K562 (cell line): ENCODE data around the gene LAX1. TPM values are rescaled to one million over a fixed set of nuclear protein-coding genes. Genes with fewer than 3 reads are reported as not detected.

ENCODE experiments used
- ARID3A ChIP-seq: IDR thresholded peaks from 2 replicates; pipeline ENCODE4 v1.6.1; 2012; ENCODE audit warnings: low read depth, low read length, improper control_type of control experiment, borderline replicate concordance
- GABPB2 ChIP-seq: fragments of 250-450 bp; sonication (Bioruptor Pico); conservative IDR thresholded peaks from 2 replicates; pipeline ENCODE4 v1.5.1; 2021; ENCODE audit warnings: mild to moderate bottlenecking
- KAT8 ChIP-seq: fragments of 450-650 bp; IDR thresholded peaks from 2 replicates; pipeline ENCODE4 v1.6.1; 2016; ENCODE audit warnings: low read depth, mild to moderate bottlenecking
- MXD1 ChIP-seq: fragments of 250-450 bp; sonication (Bioruptor Pico); IDR thresholded peaks from 2 replicates; pipeline ENCODE4 v1.8.0; 2021; ENCODE audit warnings: borderline replicate concordance, mild to moderate bottlenecking, moderate library complexity; ENCODE audit not compliant: poor library complexity, severe bottlenecking
- MYC ChIP-seq, 2 experiments: fragments of 250-450 bp in 1 of 2; sonication (Bioruptor Pico) in 1 of 2; IDR thresholded peaks; 2 replicates each; pipeline versions ENCODE4 v1.5.1 to v1.6.1; 2012 to 2021; ENCODE audit warnings: low read depth in 2 of 2, borderline replicate concordance in 1 of 2, improper control_type of control experiment in 1 of 2, low read length in 1 of 2, mild to moderate bottlenecking in 1 of 2, moderate library complexity in 1 of 2
- NR1H2 ChIP-seq: sonication (generic); formaldehyde crosslinking; IDR thresholded peaks from 2 replicates; pipeline ENCODE4 v1.4.0; 2020; ENCODE audit warnings: mild to moderate bottlenecking, missing genetic modification reagents
- PHF8 ChIP-seq: fragments of 200-600 bp; sonication (generic); IDR thresholded peaks from 2 replicates; pipeline ENCODE4 v1.6.1; 2012; ENCODE audit warnings: mixed run types, mild to moderate bottlenecking, inconsistent platforms, low read length, moderate library complexity, borderline replicate concordance
- SMARCC2 ChIP-seq: fragments of 450-650 bp; IDR thresholded peaks from 2 replicates; pipeline ENCODE4 v1.6.1; 2017; ENCODE audit warnings: antibody characterized with exemption, moderate library complexity, mild to moderate bottlenecking, low read depth
- SOX6 ChIP-seq: fragments of 450-650 bp; IDR thresholded peaks from 2 replicates; pipeline ENCODE4 v1.6.1; 2014; ENCODE audit warnings: mild to moderate bottlenecking
- TBP ChIP-seq: optimal IDR thresholded peaks from 2 replicates; pipeline ENCODE3; 2011; ENCODE audit warnings: low read depth, low read length, improper control_type of control experiment
- TCF3 ChIP-seq: sonication (generic); formaldehyde crosslinking; IDR thresholded peaks from 2 replicates; pipeline ENCODE4 v1.4.0; 2020; ENCODE audit warnings: mild to moderate bottlenecking, missing genetic modification reagents
- TRIM24 ChIP-seq, 2 experiments: fragments of 450-650 bp; IDR thresholded peaks; 2 replicates each; pipeline ENCODE4 v1.6.1; 2016
- ZBTB40 ChIP-seq, 2 experiments: fragments of 450-650 bp in 1 of 2; sonication (generic) in 1 of 2; formaldehyde crosslinking in 1 of 2; IDR thresholded peaks; 2 replicates each; pipeline versions ENCODE4 v1.7.1 to v1.9.0; 2016 to 2022; ENCODE audit warnings: inconsistent platforms in 1 of 2, mild to moderate bottlenecking in 1 of 2, missing genetic modification reagents in 1 of 2
- polyA plus RNA-seq, 8 experiments: library from polyadenylated mRNA; depleted of rRNA in 4 of 8; stranded (reverse) in 5 of 8; unstranded in 3 of 8; fragments of >200 nt; fragmentation: Nextera tagmentation in 2 of 8; fragmentation: Illumina TruSeq in 1 of 8; extraction: Ambion mirVana in 2 of 8; extraction: Trizol in 1 of 8; gene quantifications; 2 replicates each; pipeline versions ENCODE4 v1.2.1 to v1.2.3, GENCODE V29; 2011 to 2014; ENCODE audit warnings: inconsistent platforms in 1 of 8, missing spikeins in 1 of 8
- total RNA-seq, 7 experiments: library from RNA; depleted of rRNA in 6 of 7; stranded (reverse); fragments of >200 nt in 6 of 7; fragmentation: Illumina TruSeq in 2 of 7; extraction: Trizol in 2 of 7; gene quantifications; 2 replicates each; pipeline versions ENCODE4 v1.2.1 to v1.2.3, GENCODE V29; 2011 to 2021; ENCODE audit warnings: low replicate concordance in 1 of 7

LAX1 gene
- total and polyA plus RNA-seq, 9 of the 15 experiments (the other 6 are each of a cell fraction or from before 2014, with no cell fraction given) = not detected

- TF ChIP-seq ARID3A (no peak), MXD1 (no peak), PHF8 (no peak), KAT8 (no peak), TRIM24 (IDR thresholded peaks at IDR 0.05) (peak; percentile 3 to 37; a peak in 3 of 4 replicates), TBP (no peak), TCF3 (CRISPR knock-in tag) (peak; percentile 15; the same call in 1 of the 2 replicates), GABPB2 (CRISPR knock-in tag) (no peak), ZBTB40 (IDR thresholded peaks at IDR 0.05) (peak; percentile 81), ZBTB40 (CRISPR knock-in tag; IDR thresholded peaks at IDR 0.05) (no peak), SMARCC2 (0 out of 2 replicates have a peak, but pooled peaks have one; percentile 51), MYC (IDR thresholded peaks at IDR 0.05; ENCODE audit: low read depth, low read length) (no peak), MYC (CRISPR knock-in tag; IDR thresholded peaks at IDR 0.05; ENCODE audit: borderline replicate concordance, low read depth) (0 out of 2 replicates have a peak, but pooled peaks have one; percentile 45), SOX6 (0 out of 2 replicates have a peak, but pooled peaks have one; percentile 43), NR1H2 (CRISPR knock-in tag) (no peak)
These were observed 31.2 kb downstream of the LAX1 start (continued) for GRCh38 chr1:203796236-203796605.
